Endothelial cell of umbilical vein (primary cell): ENCODE measurements around the gene SPATA24. TPM values are rescaled to one million over a fixed set of nuclear protein-coding genes. Genes with fewer than 3 reads are reported as not detected.
"Not testable (repeated sequence)": the region's sequence is repeated elsewhere in the genome, so short reads cannot be mapped to it uniquely, and the experiment has no call there.

Experiments
- BruUV-seq: library from RNA; stranded (reverse); fragments of 400-500 nt; replicated peaks from 2 replicates; lab custom pipeline; 2021; lab: Mats Ljungman, UMichigan
- CTCF ChIA-PET: fragments of 300-600, 350-600 bp; sonication (Branson Sonifier 250); formaldehyde crosslinking; loops from one replicate; lab custom pipeline; 2021; ENCODE audit warnings: antibody characterized with exemption, inconsistent platforms; lab: Charles Lee
- POLR2A ChIA-PET: fragments of 300-600, 350-600 bp; sonication (Branson Sonifier 250); formaldehyde crosslinking; loops from one replicate; lab custom pipeline; 2021; ENCODE audit warnings: antibody characterized with exemption, inconsistent platforms; lab: Charles Lee
- DNase-seq: peaks from one replicate; pipeline ENCODE4 v3.0.0-alpha.2; 2011; ENCODE audit warnings: low read depth, low spot score
- FAIRE-seq: peaks from 2 replicates; lab custom pipeline; 2011; peaks lifted over from hg19 to GRCh38; lab: Jason Lieb, UNC
- H2AFZ ChIP-seq: 2 replicates; pipeline ENCODE4 v1.6.0; 2012; ENCODE audit warnings: low read depth, low read length, control low read depth, inconsistent platforms
- H3K27ac ChIP-seq: 2 replicates; pipeline ENCODE4 v1.5.1; 2011; ENCODE audit warnings: low read depth, mild to moderate bottlenecking, control low read depth, low read length, moderate library complexity; ENCODE audit not compliant: insufficient read depth
- H3K27me3 ChIP-seq, 2 experiments: 2 replicates each; pipeline versions ENCODE4 v1.6.0 to v1.6.1; 2011; ENCODE audit warnings: low read length in 2 of 2, mixed read lengths in 1 of 2; ENCODE audit not compliant: control insufficient read depth in 2 of 2, insufficient read depth in 2 of 2
- H3K36me3 ChIP-seq, 2 experiments: 2 replicates in 1 of 2; 3 replicates in 1 of 2; pipeline ENCODE4 v1.5.1; 2011; ENCODE audit warnings: low read length in 2 of 2, mild to moderate bottlenecking in 1 of 2, moderate library complexity in 1 of 2; ENCODE audit not compliant: control insufficient read depth in 2 of 2, insufficient read depth in 2 of 2; ENCODE audit errors: extremely low read depth in 1 of 2
- H3K4me1 ChIP-seq: 3 replicates; pipeline ENCODE4 v1.5.1; 2011; ENCODE audit warnings: mild to moderate bottlenecking, low read length; ENCODE audit not compliant: control insufficient read depth, insufficient read depth; ENCODE audit errors: extremely low read depth
- H3K4me2 ChIP-seq: 2 replicates; pipeline ENCODE4 v1.6.1; 2011; ENCODE audit warnings: low read length, control low read depth, mixed read lengths; ENCODE audit not compliant: insufficient read depth
- H3K4me3 ChIP-seq, 3 experiments: fragments of 200-600 bp in 1 of 3; sonication (generic), shearing (Covaris generic) in 1 of 3; replicated peaks in 1 of 3; 2 replicates each; pipeline ENCODE4 v1.5.1; 2011 to 2016; ENCODE audit warnings: control low read depth in 3 of 3, low read length in 3 of 3, mild to moderate bottlenecking in 2 of 3, inconsistent platforms in 1 of 3, low read depth in 1 of 3, moderate library complexity in 1 of 3; ENCODE audit not compliant: insufficient read depth in 1 of 3
- H3K79me2 ChIP-seq: 2 replicates; pipeline ENCODE4 v1.6.0; 2012; ENCODE audit warnings: low read length, inconsistent platforms; ENCODE audit not compliant: control insufficient read depth, insufficient read depth
- H3K9ac ChIP-seq: replicated peaks from 2 replicates; pipeline ENCODE3; 2011; ENCODE audit warnings: low read length, control low read depth; ENCODE audit not compliant: insufficient read depth; ENCODE audit errors: extremely low read depth
- H3K9me1 ChIP-seq: replicated peaks from 3 replicates; pipeline ENCODE4 v1.6.0; 2011; ENCODE audit warnings: mild to moderate bottlenecking, low read length; ENCODE audit not compliant: control insufficient read depth, insufficient read depth; ENCODE audit errors: extremely low read depth
- H3K9me3 ChIP-seq: replicated peaks from 2 replicates; pipeline ENCODE4 v1.5.1; 2012; ENCODE audit warnings: low read length, inconsistent platforms; ENCODE audit not compliant: control insufficient read depth, insufficient read depth
- H4K20me1 ChIP-seq: replicated peaks from 2 replicates; pipeline ENCODE3; 2011; ENCODE audit warnings: mild to moderate bottlenecking, low read length; ENCODE audit not compliant: control insufficient read depth, insufficient read depth; ENCODE audit errors: extremely low read depth
- EZH2 ChIP-seq: IDR thresholded peaks from 2 replicates; pipeline ENCODE4 v1.6.1; 2012; ENCODE audit warnings: borderline replicate concordance, low read depth, mild to moderate bottlenecking, moderate library complexity, low read length, inconsistent platforms; ENCODE audit not compliant: severe bottlenecking
- FOS ChIP-seq: IDR thresholded peaks from 2 replicates; pipeline ENCODE4 v1.6.1; 2011; ENCODE audit warnings: mild to moderate bottlenecking, low read length, moderate library complexity, borderline replicate concordance; ENCODE audit not compliant: insufficient read depth
- GATA2 ChIP-seq: IDR thresholded peaks from 2 replicates; pipeline ENCODE4 v1.7.0; 2011; ENCODE audit warnings: low read depth, mild to moderate bottlenecking, moderate library complexity, mixed read lengths, low read length; ENCODE audit not compliant: insufficient read length, insufficient read depth
- JUN ChIP-seq: IDR thresholded peaks from 2 replicates; pipeline ENCODE4 v1.6.1; 2011; ENCODE audit warnings: borderline replicate concordance, low read depth; ENCODE audit not compliant: insufficient read length, insufficient read depth
- MYC ChIP-seq: IDR thresholded peaks from one replicate; pipeline ENCODE4 v1.6.1; 2011; ENCODE audit warnings: mild to moderate bottlenecking, low read depth, low read length
- POLR2A ChIP-seq: IDR thresholded peaks from 2 replicates; pipeline ENCODE4 v1.6.1; 2012; ENCODE audit warnings: low read depth, mild to moderate bottlenecking, control low read depth, low read length
- POLR2AphosphoS5 ChIP-seq: IDR thresholded peaks from 2 replicates; pipeline ENCODE4 v1.6.1; 2012; ENCODE audit warnings: low read depth, mild to moderate bottlenecking, control low read depth, low read length, moderate library complexity; ENCODE audit not compliant: insufficient read depth
- dilution Hi-C: fragments of 300-500 bp; cut with MboI; formaldehyde crosslinking; loops from one replicate; pipeline ENCODE4 v1.15.0; 2019; ENCODE audit warnings: low sequenced_read_pairs; ENCODE audit not compliant: extremely low pct_ligation_motif_present
- intact Hi-C: fragments of 100-400 bp; cut with micrococcal nuclease; formaldehyde crosslinking; loops from one replicate; pipeline ENCODE4 v1.10.0; 2022
- polyA plus RNA-seq, 4 experiments: library from polyadenylated mRNA; depleted of rRNA in 3 of 4; stranded (reverse) in 3 of 4; unstranded in 1 of 4; fragments of >200 nt; gene quantifications; 2 replicates each; pipeline versions ENCODE4 v1.2.1 to v1.2.3, GENCODE V29; 2011 to 2012; ENCODE audit warnings: missing spikeins in 1 of 4
- total RNA-seq: library from RNA; stranded (reverse); gene quantifications from 2 replicates; pipeline ENCODE4 v1.2.3, GENCODE V29; 2021
- TF ChIP-seq, protein P1 (sequence below), 2 donors: IDR thresholded peaks; 1 replicate in 1 of 2; 2 replicates in 1 of 2; pipeline ENCODE4 v1.5.1; 2011; ENCODE audit warnings: low read length in 2 of 2, mild to moderate bottlenecking in 2 of 2, moderate library complexity in 2 of 2, control low read depth in 1 of 2, inconsistent platforms in 1 of 2, low read depth in 1 of 2; ENCODE audit not compliant: insufficient read depth in 1 of 2; ENCODE audit errors: extremely low read depth in 1 of 2

Gene SPATA24
- total and polyA plus RNA-seq, 2 donors (not counting 3 experiments of a cell fraction or from before 2014, with no cell fraction given) = 3.2 to 7.9 TPM

DNA sequence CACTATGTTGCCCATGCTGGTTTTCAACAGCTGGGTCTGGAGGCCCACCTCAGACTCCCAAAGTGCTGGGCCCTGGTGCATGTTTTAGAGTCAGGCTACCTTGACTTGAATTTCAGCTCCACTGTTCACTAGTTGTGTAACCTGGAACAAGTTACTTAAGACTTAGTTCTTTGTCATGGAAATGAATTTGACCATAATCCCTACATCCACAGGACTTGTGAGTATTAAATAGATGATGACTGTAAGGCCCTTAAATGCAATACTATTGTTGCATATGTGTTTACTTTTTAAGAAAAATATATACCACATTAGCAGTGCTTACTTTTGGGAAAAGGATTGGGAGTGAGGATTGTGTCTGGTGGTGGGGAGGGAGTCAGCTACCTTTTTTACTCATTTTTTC, 45.8 kb downstream of the SPATA24 start:
- Histone ChIP-seq H3K27ac (no peak overlapping the region), H3K36me3 (peaks cover 0 to 3% of the 10 kb centered on the region in 2 experiments), H3K79me2 (peaks cover 61% of the 10 kb centered on the region), H3K9ac (no peak overlapping the region), H4K20me1 (peaks cover 9% of the 10 kb centered on the region), H2AFZ (no peak overlapping the region), H3K4me3 (no peak overlapping the region), H3K9me1 (no peaks in the 10 kb centered on the region), H3K4me2 (no peak overlapping the region), H3K4me1 (no peaks in the 10 kb centered on the region), H3K27me3 (no peaks in the 10 kb centered on the region), H3K9me3 (no peaks in the 10 kb centered on the region)
- TF ChIP-seq JUN (no peak), FOS (no peak), POLR2A (no peak), POLR2AphosphoS5 (no peak), GATA2 (no peak), EZH2 (no peak), MYC (no peak)
- TF ChIP-seq, protein P1, sequence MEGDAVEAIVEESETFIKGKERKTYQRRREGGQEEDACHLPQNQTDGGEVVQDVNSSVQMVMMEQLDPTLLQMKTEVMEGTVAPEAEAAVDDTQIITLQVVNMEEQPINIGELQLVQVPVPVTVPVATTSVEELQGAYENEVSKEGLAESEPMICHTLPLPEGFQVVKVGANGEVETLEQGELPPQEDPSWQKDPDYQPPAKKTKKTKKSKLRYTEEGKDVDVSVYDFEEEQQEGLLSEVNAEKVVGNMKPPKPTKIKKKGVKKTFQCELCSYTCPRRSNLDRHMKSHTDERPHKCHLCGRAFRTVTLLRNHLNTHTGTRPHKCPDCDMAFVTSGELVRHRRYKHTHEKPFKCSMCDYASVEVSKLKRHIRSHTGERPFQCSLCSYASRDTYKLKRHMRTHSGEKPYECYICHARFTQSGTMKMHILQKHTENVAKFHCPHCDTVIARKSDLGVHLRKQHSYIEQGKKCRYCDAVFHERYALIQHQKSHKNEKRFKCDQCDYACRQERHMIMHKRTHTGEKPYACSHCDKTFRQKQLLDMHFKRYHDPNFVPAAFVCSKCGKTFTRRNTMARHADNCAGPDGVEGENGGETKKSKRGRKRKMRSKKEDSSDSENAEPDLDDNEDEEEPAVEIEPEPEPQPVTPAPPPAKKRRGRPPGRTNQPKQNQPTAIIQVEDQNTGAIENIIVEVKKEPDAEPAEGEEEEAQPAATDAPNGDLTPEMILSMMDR (IDR thresholded peaks at IDR 0.05; ENCODE audit: extremely low read depth in 1 of 2, insufficient read depth in 1 of 2, low read depth in 1 of 2, low read length in 2 of 2) = no peak
- FAIRE-seq = no peak
- ChIA-PET POLR2A (interaction anchor here (1.3 kb wide), 1 partner anchor 16 kb away, joined by 3 read pairs; no protein-coding TSS in a partner anchor), CTCF (interaction anchor here (1.5 kb wide), 1 partner anchor 16 kb away, joined by 3 read pairs; the partner anchor contains the start of gene PAIP2)
- intact Hi-C loops = no loop called here
- dilution Hi-C loops = no loop called here
- DNase-seq = no peak
- no TSS peak for BruUV-seq

DNA sequence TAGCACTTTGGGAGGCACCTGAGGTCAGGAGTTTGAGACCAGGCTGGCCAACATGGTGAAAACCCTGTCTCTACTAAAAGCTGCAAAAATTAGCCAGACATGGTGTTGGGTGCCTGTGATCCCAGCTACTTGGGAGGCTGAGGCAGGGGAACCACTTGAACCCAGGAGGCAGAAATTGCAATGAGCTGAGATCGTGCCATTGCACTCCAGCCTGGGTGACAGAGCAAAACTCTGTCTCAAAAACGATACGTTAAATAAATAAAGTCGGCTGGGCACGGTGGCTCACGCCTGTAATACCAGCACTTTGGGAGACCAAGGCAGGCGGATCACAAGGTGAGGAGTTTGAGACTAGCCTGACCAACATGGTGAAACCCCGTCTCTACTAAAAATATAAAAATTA, 48.0 kb downstream of the SPATA24 start:
- FAIRE-seq, H4K20me1 ChIP-seq, H3K9me1 ChIP-seq, CTCF ChIA-PET, H3K27me3 ChIP-seq, H3K4me3 ChIP-seq, H3K9ac ChIP-seq, H2AFZ ChIP-seq, intact Hi-C loops, dilution Hi-C loops, H3K36me3 ChIP-seq, BruUV-seq, H3K27ac ChIP-seq, POLR2A ChIA-PET, DNase-seq, H3K9me3 ChIP-seq, H3K4me1 ChIP-seq, H3K4me2 ChIP-seq: not testable (repeated sequence)
- peaks cover 72% of the 10 kb centered on the region for H3K79me2 ChIP-seq
